ENCODE data around the gene HOXB6.

HOXB6 gene

GRCh38 chr17:48609033-48609432 lies 4.2 kb upstream of the HOXB6 start:
- no peak for DNase-seq

GRCh38 chr17:48608494-48608834 lies 3.7 kb upstream of the HOXB6 start:
- no peak for DNase-seq

- DNase-seq = no peak
These were observed 2.3 kb upstream of the HOXB6 start for GRCh38 chr17:48606892-48607614.

- DNase-seq = no peak
These were observed 1.5 kb upstream of the HOXB6 start for GRCh38 chr17:48605991-48606891.

GRCh38 chr17:48605409-48605919 lies 678 bp upstream of the HOXB6 start:
- DNase-seq = no peak

- no peak for DNase-seq
These were observed 622 bp downstream of the HOXB6 start for GRCh38 chr17:48603959-48604769.

- no peak for DNase-seq
These were observed 3.0 kb downstream of the HOXB6 start for GRCh38 chr17:48601539-48602425.

- no peak for DNase-seq
These were observed 3.6 kb downstream of the HOXB6 start for GRCh38 chr17:48601207-48601538.

GRCh38 chr17:48600244-48601098 lies 4.3 kb downstream of the HOXB6 start:
- no peak for DNase-seq

- no peak for DNase-seq
These were observed 5.4 kb downstream of the HOXB6 start for GRCh38 chr17:48599354-48599753.

GRCh38 chr17:48598736-48599135 lies 6.0 kb downstream of the HOXB6 start:
- no peak for DNase-seq

GRCh38 chr17:48597778-48598631 lies 6.8 kb downstream of the HOXB6 start:
- no peak for DNase-seq

GRCh38 chr17:48597528-48597777 lies 7.3 kb downstream of the HOXB6 start:
- DNase-seq = no peak

- DNase-seq = no peak
These were observed 7.9 kb downstream of the HOXB6 start for GRCh38 chr17:48596735-48597527.

- no peak for DNase-seq
These were observed 8.6 kb downstream of the HOXB6 start for GRCh38 chr17:48596000-48596734.

- no peak for DNase-seq
These were observed 9.3 kb downstream of the HOXB6 start for GRCh38 chr17:48595278-48595999.

GRCh38 chr17:48594538-48595277 lies 10.1 kb downstream of the HOXB6 start:
- no peak for DNase-seq
